ENCODE results near the gene GAS6. TPM values are rescaled to one million over a fixed set of nuclear protein-coding genes. Genes with fewer than 3 reads are reported as not detected.

GAS6 gene
- total and polyA plus RNA-seq, 2 donors: 36.5 to 89.4 TPM

GRCh38 chr13:113846636-113847318 lies 17.1 kb downstream of the GAS6 start:
- H3K4me3 ChIP-seq (ENCODE audit: low read length in 2 of 2): no peak overlapping the region
- peak in 3 of 9 donors; percentile 21 to 67 (median 33) for DNase-seq (ENCODE audit: low read depth in 6 of 9, low spot score in 9 of 9)
- no peaks in the 10 kb centered on the region for H3K27me3 ChIP-seq (ENCODE audit: control insufficient read depth in 2 of 2, insufficient read depth in 1 of 2, low read length in 1 of 2)
- H3K4me1 ChIP-seq (ENCODE audit: control insufficient read depth in 2 of 2, insufficient read depth in 2 of 2, low read length in 2 of 2): peaks cover 10 to 14% of the 10 kb centered on the region in 2 donors
- peak overlapping the region in 1 of 2 donors; percentile 60 for H3K27ac ChIP-seq (ENCODE audit: low read depth in 1 of 2, low read length in 1 of 2)
- H3K9me3 ChIP-seq (ENCODE audit: control insufficient read depth in 2 of 2, insufficient read depth in 1 of 2, low read length in 1 of 2): no peaks in the 10 kb centered on the region
- peaks cover 0 to 2% of the 10 kb centered on the region in 2 donors for H3K36me3 ChIP-seq (ENCODE audit: control insufficient read depth in 2 of 2, insufficient read depth in 2 of 2, low read length in 1 of 2)
- 58% methylated on average over 28 of the region's 28 CpGs for WGBS

- Histone ChIP-seq H3K9me3 (ENCODE audit: control insufficient read depth in 2 of 2, insufficient read depth in 1 of 2, low read length in 1 of 2) (peaks cover 0 to 4% of the 10 kb centered on the region in 2 donors), H3K36me3 (ENCODE audit: control insufficient read depth in 2 of 2, insufficient read depth in 2 of 2, low read length in 1 of 2) (peaks cover 0 to 2% of the 10 kb centered on the region in 2 donors), H3K27me3 (ENCODE audit: control insufficient read depth in 2 of 2, insufficient read depth in 1 of 2, low read length in 1 of 2) (peaks cover 0 to 2% of the 10 kb centered on the region in 2 donors), H3K4me3 (ENCODE audit: low read length in 2 of 2) (no peak overlapping the region), H3K4me1 (ENCODE audit: control insufficient read depth in 2 of 2, insufficient read depth in 2 of 2, low read length in 2 of 2) (peaks cover 10 to 19% of the 10 kb centered on the region in 2 donors), H3K27ac (ENCODE audit: low read depth in 1 of 2, low read length in 1 of 2) (peak overlapping the region in 1 of 2 donors; percentile 60)
- 63% methylated on average over 30 of the region's 30 CpGs for WGBS
- peak in 1 of 9 donors; percentile 10 for DNase-seq (ENCODE audit: low read depth in 6 of 9, low spot score in 9 of 9)
These were observed 17.9 kb downstream of the GAS6 start for GRCh38 chr13:113845723-113846635.

GRCh38 chr13:113845055-113845454 lies 18.8 kb downstream of the GAS6 start:
- DNase-seq (ENCODE audit: low read depth in 6 of 9, low spot score in 9 of 9): no peak
- peaks cover 0 to 2% of the 10 kb centered on the region in 2 donors for H3K36me3 ChIP-seq (ENCODE audit: control insufficient read depth in 2 of 2, insufficient read depth in 2 of 2, low read length in 1 of 2)
- peaks cover 10 to 28% of the 10 kb centered on the region in 2 donors for H3K4me1 ChIP-seq (ENCODE audit: control insufficient read depth in 2 of 2, insufficient read depth in 2 of 2, low read length in 2 of 2)

GRCh38 chr13:113843864-113844556 lies 19.9 kb downstream of the GAS6 start:
- 69% methylated on average over 26 of the region's 26 CpGs for WGBS
- Histone ChIP-seq H3K9me3 (ENCODE audit: control insufficient read depth in 2 of 2, insufficient read depth in 1 of 2, low read length in 1 of 2) (peaks cover 0 to 8% of the 10 kb centered on the region in 2 donors), H3K36me3 (ENCODE audit: control insufficient read depth in 2 of 2, insufficient read depth in 2 of 2, low read length in 1 of 2) (peaks cover 0 to 2% of the 10 kb centered on the region in 2 donors), H3K4me1 (ENCODE audit: control insufficient read depth in 2 of 2, insufficient read depth in 2 of 2, low read length in 2 of 2) (peaks cover 10 to 28% of the 10 kb centered on the region in 2 donors), H3K4me3 (ENCODE audit: low read length in 2 of 2) (no peak overlapping the region), H3K27ac (ENCODE audit: low read depth in 1 of 2, low read length in 1 of 2) (no peak overlapping the region), H3K27me3 (ENCODE audit: control insufficient read depth in 2 of 2, insufficient read depth in 1 of 2, low read length in 1 of 2) (peaks cover 0 to 7% of the 10 kb centered on the region in 2 donors)
- no peak for DNase-seq (ENCODE audit: low read depth in 6 of 9, low spot score in 9 of 9)

More at GRCh38 chr13:113845055-113845454, 18.8 kb downstream of the GAS6 start:
- Histone ChIP-seq H3K27ac (ENCODE audit: low read depth in 1 of 2, low read length in 1 of 2) (peak overlapping the region in 1 of 2 donors; percentile 70), H3K4me3 (ENCODE audit: low read length in 2 of 2) (no peak overlapping the region), H3K27me3 (ENCODE audit: control insufficient read depth in 2 of 2, insufficient read depth in 1 of 2, low read length in 1 of 2) (peaks cover 0 to 7% of the 10 kb centered on the region in 2 donors), H3K9me3 (ENCODE audit: control insufficient read depth in 2 of 2, insufficient read depth in 1 of 2, low read length in 1 of 2) (peaks cover 0 to 8% of the 10 kb centered on the region in 2 donors)
- 97% methylated on average over 13 of the region's 13 CpGs for WGBS

GRCh38 chr13:113843063-113843654 lies 20.7 kb downstream of the GAS6 start:
- peaks cover 0 to 8% of the 10 kb centered on the region in 2 donors for H3K9me3 ChIP-seq (ENCODE audit: control insufficient read depth in 2 of 2, insufficient read depth in 1 of 2, low read length in 1 of 2)
- DNase-seq (ENCODE audit: low read depth in 6 of 9, low spot score in 9 of 9): no peak
- peaks cover 10 to 28% of the 10 kb centered on the region in 2 donors for H3K4me1 ChIP-seq (ENCODE audit: control insufficient read depth in 2 of 2, insufficient read depth in 2 of 2, low read length in 2 of 2)
- peaks cover 0 to 2% of the 10 kb centered on the region in 2 donors for H3K36me3 ChIP-seq (ENCODE audit: control insufficient read depth in 2 of 2, insufficient read depth in 2 of 2, low read length in 1 of 2)
- 94% methylated on average over 30 of the region's 30 CpGs for WGBS
- H3K27me3 ChIP-seq (ENCODE audit: control insufficient read depth in 2 of 2, insufficient read depth in 1 of 2, low read length in 1 of 2): peaks cover 0 to 7% of the 10 kb centered on the region in 2 donors
- H3K4me3 ChIP-seq (ENCODE audit: low read length in 2 of 2): no peak overlapping the region
- no peak overlapping the region for H3K27ac ChIP-seq (ENCODE audit: low read depth in 1 of 2, low read length in 1 of 2)

GRCh38 chr13:113842336-113843062 lies 21.4 kb downstream of the GAS6 start:
- Histone ChIP-seq H3K4me1 (ENCODE audit: control insufficient read depth in 2 of 2, insufficient read depth in 2 of 2, low read length in 2 of 2) (peaks cover 10 to 29% of the 10 kb centered on the region in 2 donors), H3K27ac (ENCODE audit: low read depth in 1 of 2, low read length in 1 of 2) (no peak overlapping the region), H3K4me3 (ENCODE audit: low read length in 2 of 2) (no peak overlapping the region), H3K9me3 (ENCODE audit: control insufficient read depth in 2 of 2, insufficient read depth in 1 of 2, low read length in 1 of 2) (peaks cover 0 to 8% of the 10 kb centered on the region in 2 donors), H3K27me3 (ENCODE audit: control insufficient read depth in 2 of 2, insufficient read depth in 1 of 2, low read length in 1 of 2) (peaks cover 0 to 7% of the 10 kb centered on the region in 2 donors), H3K36me3 (ENCODE audit: control insufficient read depth in 2 of 2, insufficient read depth in 2 of 2, low read length in 1 of 2) (peaks cover 0 to 2% of the 10 kb centered on the region in 2 donors)
- 95% methylated on average over 29 of the region's 29 CpGs for WGBS
- DNase-seq (ENCODE audit: low read depth in 6 of 9, low spot score in 9 of 9): no peak

GRCh38 chr13:113841353-113841650 lies 22.6 kb downstream of the GAS6 start:
- Histone ChIP-seq H3K4me3 (ENCODE audit: low read length in 2 of 2) (no peak overlapping the region), H3K27me3 (ENCODE audit: control insufficient read depth in 2 of 2, insufficient read depth in 1 of 2, low read length in 1 of 2) (peaks cover 0 to 7% of the 10 kb centered on the region in 2 donors), H3K9me3 (ENCODE audit: control insufficient read depth in 2 of 2, insufficient read depth in 1 of 2, low read length in 1 of 2) (peaks cover 0 to 8% of the 10 kb centered on the region in 2 donors), H3K27ac (ENCODE audit: low read depth in 1 of 2, low read length in 1 of 2) (peak overlapping the region in 1 of 2 donors; percentile 18), H3K36me3 (ENCODE audit: control insufficient read depth in 2 of 2, insufficient read depth in 2 of 2, low read length in 1 of 2) (peaks cover 0 to 2% of the 10 kb centered on the region in 2 donors), H3K4me1 (ENCODE audit: control insufficient read depth in 2 of 2, insufficient read depth in 2 of 2, low read length in 2 of 2) (peaks cover 5 to 25% of the 10 kb centered on the region in 2 donors)
- WGBS: 12% methylated on average over 15 of the region's 15 CpGs
- no peak for DNase-seq (ENCODE audit: low read depth in 6 of 9, low spot score in 9 of 9)
